WTC11 (cell line): Measurements from ENCODE around the gene ARHGAP4. TPM values are rescaled to one million over a fixed set of nuclear protein-coding genes. Genes with fewer than 3 reads are reported as not detected.

Experiments
- ATAC-seq: fragments of 200-7000 bp; cut with Tn5 transposase; 2 replicates; pipeline ENCODE4 v1.10.0; 2021; ENCODE audit warnings: mild to moderate bottlenecking, moderate library complexity
- CTCF ChIA-PET: fragments of 300-600 bp; sonication (Branson Sonifier 250); formaldehyde crosslinking; loops from one replicate; lab custom pipeline; 2021; ENCODE audit warnings: antibody characterized with exemption; lab: Charles Lee
- POLR2A ChIA-PET: fragments of 350-600 bp; sonication (Branson Sonifier 250); formaldehyde crosslinking; loops from one replicate; lab custom pipeline; 2021; ENCODE audit warnings: antibody characterized with exemption; lab: Charles Lee
- DNase-seq: peaks from one replicate; pipeline ENCODE4 v3.0.0; 2021; ENCODE audit warnings: low spot score
- H3K27ac Mint-ChIP-seq: 2 replicates; pipeline ENCODE4 v1.8.0; 2021; ENCODE audit warnings: mixed read lengths
- H3K27me3 Mint-ChIP-seq: 2 replicates; pipeline ENCODE4 v1.8.0; 2021; ENCODE audit warnings: low read depth, mild to moderate bottlenecking, moderate library complexity, mixed read lengths
- H3K36me3 Mint-ChIP-seq: 2 replicates; pipeline ENCODE4 v1.8.0; 2021; ENCODE audit warnings: mixed read lengths
- H3K4me1 Mint-ChIP-seq: 2 replicates; pipeline ENCODE4 v1.8.0; 2022; ENCODE audit warnings: mixed read lengths
- H3K4me3 Mint-ChIP-seq: 2 replicates; pipeline ENCODE4 v1.8.0; 2021; ENCODE audit warnings: mild to moderate bottlenecking, moderate library complexity, mixed read lengths
- H3K9me3 Mint-ChIP-seq: 2 replicates; pipeline ENCODE4 v1.8.0; 2021; ENCODE audit warnings: mixed read lengths
- E2F4 ChIP-seq: sonication (generic); formaldehyde crosslinking; IDR thresholded peaks from 2 replicates; pipeline ENCODE4 v1.8.1; 2022; ENCODE audit warnings: low read depth, mild to moderate bottlenecking, moderate library complexity, missing genetic modification reagents, borderline replicate concordance
- ELF4 ChIP-seq: sonication (generic); formaldehyde crosslinking; IDR thresholded peaks from 2 replicates; pipeline ENCODE4 v1.8.1; 2022; ENCODE audit warnings: low read depth, mild to moderate bottlenecking, moderate library complexity, missing genetic modification reagents
- IRF2 ChIP-seq: sonication (generic); formaldehyde crosslinking; IDR thresholded peaks from 2 replicates; pipeline ENCODE4 v1.8.0; 2022; ENCODE audit warnings: low read depth, missing genetic modification reagents, borderline replicate concordance
- MXD4 ChIP-seq: fragments of 250-450 bp; sonication (Bioruptor Pico); IDR thresholded peaks from 2 replicates; pipeline ENCODE4 v1.8.0; 2021; ENCODE audit warnings: mild to moderate bottlenecking, moderate library complexity, borderline replicate concordance
- MYBL2 ChIP-seq: sonication (generic); formaldehyde crosslinking; IDR thresholded peaks from 2 replicates; pipeline ENCODE4 v1.8.1; 2023; ENCODE audit warnings: mild to moderate bottlenecking, moderate library complexity, missing genetic modification reagents
- NR2C2 ChIP-seq: sonication (generic); formaldehyde crosslinking; IDR thresholded peaks from 2 replicates; pipeline ENCODE4 v1.8.0; 2022; ENCODE audit warnings: mild to moderate bottlenecking, missing genetic modification reagents
- PRDM15 ChIP-seq: sonication (generic); formaldehyde crosslinking; IDR thresholded peaks from 2 replicates; pipeline ENCODE4 v1.8.0; 2022; ENCODE audit warnings: missing genetic modification reagents
- SMAD3 ChIP-seq: sonication (generic); formaldehyde crosslinking; IDR thresholded peaks from 2 replicates; pipeline ENCODE4 v1.8.0; 2022; ENCODE audit warnings: missing genetic modification reagents, mild to moderate bottlenecking, borderline replicate concordance
- SMAD4 ChIP-seq: sonication (generic); formaldehyde crosslinking; IDR thresholded peaks from 2 replicates; pipeline ENCODE4 v1.8.0; 2022; ENCODE audit warnings: mild to moderate bottlenecking, missing genetic modification reagents
- ZMAT4 ChIP-seq: fragments of 250-450 bp; sonication (Bioruptor Pico); IDR thresholded peaks from 2 replicates; pipeline ENCODE4 v1.9.0; 2021; ENCODE audit warnings: mild to moderate bottlenecking
- ZNF232 ChIP-seq: sonication (generic); formaldehyde crosslinking; IDR thresholded peaks from 2 replicates; pipeline ENCODE4 v1.8.0; 2022; ENCODE audit warnings: mild to moderate bottlenecking, missing genetic modification reagents
- ZNF263 ChIP-seq: sonication (generic); formaldehyde crosslinking; IDR thresholded peaks from 2 replicates; pipeline ENCODE4 v1.8.1; 2022; ENCODE audit warnings: low read depth, mild to moderate bottlenecking, moderate library complexity, missing genetic modification reagents
- ZNF416 ChIP-seq: fragments of 250-450 bp; sonication (Bioruptor Pico); IDR thresholded peaks from 2 replicates; pipeline ENCODE4 v1.9.0; 2021; ENCODE audit warnings: mild to moderate bottlenecking, inconsistent platforms
- total RNA-seq: library from RNA; stranded (reverse); gene quantifications from 3 replicates; pipeline ENCODE4 v1.2.3, GENCODE V29; 2021

The ARHGAP4 gene
- total RNA-seq, 1 experiment from 2014 or later: 52.1 TPM

- ATAC-seq: peak; percentile 77
- TF ChIP-seq ZMAT4 (CRISPR knock-in tag): no peak
- TF ChIP-seq IRF2 (CRISPR knock-in tag): no peak
- peaks cover 16% of the 10 kb centered on the region for H3K36me3 Mint-ChIP-seq
- no peak overlapping the region for H3K4me3 Mint-ChIP-seq
- H3K27me3 Mint-ChIP-seq: no peaks in the 10 kb centered on the region
- H3K4me1 Mint-ChIP-seq: peaks cover 14% of the 10 kb centered on the region
- ChIA-PET POLR2A (no interaction called here), CTCF (interaction anchor here (0.5 to 7.3 kb wide), 39 partner anchors 9 to 426 kb away, joined by 3 to 116 read pairs (median 4); partner anchors contain the start of genes ARHGAP4, L1CAM, NAA10 and PLXNB3)
- peak; percentile 85 for DNase-seq
- H3K9me3 Mint-ChIP-seq: no peaks in the 10 kb centered on the region
- peak overlapping the region; percentile 97 for H3K27ac Mint-ChIP-seq
Measured at GRCh38 chrX:153947009-153947769, 21.1 kb upstream of the ARHGAP4 start.

GRCh38 chrX:153945956-153946943 lies 20.2 kb upstream of the ARHGAP4 start:
- CTCF ChIA-PET: interaction anchor here (0.6 to 7.3 kb wide), 13 partner anchors 8 to 310 kb away, joined by 3 to 116 read pairs (median 7); partner anchors contain the start of genes ARHGAP4, NAA10 and SSR4
- DNase-seq: no peak
- no peak overlapping the region for H3K27ac Mint-ChIP-seq
- no peaks in the 10 kb centered on the region for H3K27me3 Mint-ChIP-seq
- POLR2A ChIA-PET: interaction anchor here (0.7 to 1.0 kb wide), 2 partner anchors 21 to 22 kb away, joined by 4 to 6 read pairs; no protein-coding TSS in a partner anchor
- TF ChIP-seq ZNF232 (CRISPR knock-in tag) (no peak), ZNF416 (CRISPR knock-in tag) (no peak), NR2C2 (CRISPR knock-in tag) (no peak), ELF4 (CRISPR knock-in tag) (no peak), SMAD4 (CRISPR knock-in tag) (no peak), E2F4 (CRISPR knock-in tag) (no peak), MYBL2 (CRISPR knock-in tag) (no peak), ZNF263 (CRISPR knock-in tag) (no peak), MXD4 (no peak), PRDM15 (CRISPR knock-in tag) (no peak)
- peaks cover 15% of the 10 kb centered on the region for H3K4me1 Mint-ChIP-seq
- ATAC-seq: no peak
- no peak overlapping the region for H3K4me3 Mint-ChIP-seq
- H3K9me3 Mint-ChIP-seq: no peaks in the 10 kb centered on the region
- H3K36me3 Mint-ChIP-seq: peaks cover 13% of the 10 kb centered on the region

GRCh38 chrX:153944800-153945150 lies 18.7 kb upstream of the ARHGAP4 start:
- Mint-ChIP-seq H3K27ac (no peak overlapping the region), H3K4me1 (peaks cover 24% of the 10 kb centered on the region), H3K36me3 (no peaks in the 10 kb centered on the region), H3K4me3 (no peak overlapping the region)
- CTCF ChIA-PET: interaction anchor here (1.0 to 7.3 kb wide), 5 partner anchors 9 to 60 kb away, joined by 3 to 116 read pairs (median 3); partner anchors contain the start of gene ARHGAP4
- ATAC-seq: no peak
- POLR2A ChIA-PET: interaction anchor here (0.6 to 1.4 kb wide), 3 partner anchors 9 to 19 kb away, joined by 4 to 8 read pairs (median 4); no protein-coding TSS in a partner anchor
- no peak for DNase-seq
- TF ChIP-seq SMAD3 (CRISPR knock-in tag): no peak
- TF ChIP-seq, all 79 proteins: peak for 0
- no peaks in the 10 kb centered on the region for H3K27me3 Mint-ChIP-seq
- H3K9me3 Mint-ChIP-seq: no peaks in the 10 kb centered on the region
